Measurements from ENCODE around the gene EEIG1.

- no peak for TF ChIP-seq CTCF (conservative IDR thresholded peaks at IDR 0.05; ENCODE audit: low read depth, low read length)
- no peak for TF ChIP-seq BHLHE40 (IDR thresholded peaks at IDR 0.05; ENCODE audit: low read depth, low read length)
- TF ChIP-seq POLR2A (IDR thresholded peaks at IDR 0.05; ENCODE audit: low read depth, low read length) = no peak
- no peak for TF ChIP-seq SMC3 (IDR thresholded peaks at IDR 0.05; ENCODE audit: low read depth, low read length)
- no peak for TF ChIP-seq RAD21 (IDR thresholded peaks at IDR 0.05; ENCODE audit: low read length)
- no peak for TF ChIP-seq RFX5 (IDR thresholded peaks at IDR 0.05; ENCODE audit: low read depth, low read length)
- no peak for TF ChIP-seq ELK1 (IDR thresholded peaks at IDR 0.05; ENCODE audit: borderline replicate concordance, low read depth, low read length)
- no peak for TF ChIP-seq CEBPB (IDR thresholded peaks at IDR 0.05; ENCODE audit: low read depth, low read length)
- no peak for TF ChIP-seq USF2 (IDR thresholded peaks at IDR 0.05; ENCODE audit: low read depth, low read length)
- no peak for TF ChIP-seq MAFK (IDR thresholded peaks at IDR 0.05; ENCODE audit: low read depth, low read length)
- TF ChIP-seq NFE2L2 (IDR thresholded peaks at IDR 0.05; ENCODE audit: low read depth, low read length) = no peak
- no peak for TF ChIP-seq MAZ (IDR thresholded peaks at IDR 0.05; ENCODE audit: borderline replicate concordance, low read depth, low read length)
- TF ChIP-seq CHD1 (IDR thresholded peaks at IDR 0.05; ENCODE audit: low read depth, low read length) = no peak
- no peak for TF ChIP-seq FOS (IDR thresholded peaks at IDR 0.05; ENCODE audit: low read depth, low read length)
These were observed 19.7 kb downstream of the EEIG1 start for GRCh38 chr9:127961155-127961490.
